Measurements from ENCODE around the gene NEK2.
"Not testable (repeated sequence)": the region's sequence is repeated elsewhere in the genome, so short reads cannot be mapped to it uniquely, and the experiment has no call there.

Gene NEK2

DNA sequence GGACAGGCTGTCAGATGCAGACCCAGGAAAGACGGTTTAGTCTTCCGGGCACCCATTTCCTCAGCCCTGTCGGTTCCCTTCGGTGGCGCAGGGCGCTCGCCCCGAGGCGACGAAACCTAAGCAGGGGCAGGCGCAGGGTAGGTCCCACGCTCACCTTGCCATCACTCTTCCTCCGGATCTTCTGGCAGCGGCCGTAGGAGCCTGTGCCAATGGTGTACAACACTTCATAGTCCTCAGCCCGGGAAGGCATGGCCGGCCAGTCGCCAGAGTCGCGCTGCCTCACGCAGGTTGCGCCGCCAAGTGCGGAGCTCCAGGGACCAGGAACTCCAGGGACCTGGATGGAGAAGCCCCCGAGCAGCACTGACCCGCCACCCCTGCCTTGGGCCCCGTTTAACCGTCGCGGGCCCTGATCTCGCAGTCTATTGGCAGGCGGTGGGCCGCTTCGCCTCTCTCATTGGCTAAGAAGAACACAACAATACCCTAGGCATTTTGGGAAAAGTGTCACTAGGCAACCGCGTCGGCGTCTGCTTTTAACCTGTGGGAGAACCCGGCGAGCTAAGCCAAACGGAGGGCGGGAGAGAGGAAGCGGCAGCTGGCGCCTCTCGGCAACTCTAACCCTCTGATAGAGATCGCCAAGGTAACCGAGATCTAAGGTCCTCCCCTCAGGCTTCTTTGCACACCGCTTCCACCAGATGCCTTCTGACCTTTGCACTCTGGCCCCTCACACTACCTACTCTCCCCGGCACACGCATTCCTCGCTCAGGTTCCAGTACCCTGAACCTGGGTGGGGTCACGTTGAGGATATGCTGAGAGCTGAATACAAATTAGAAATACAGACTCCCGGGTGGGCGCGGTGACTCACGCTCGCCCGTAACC, at the start of gene NEK2:
Gene NEK2 (minus strand): TSS at position 392 of the 876 bp plus-strand sequence. CDS start 142 bp downstream, at position 250.
- DNase-seq: peak; percentile 98 to 99

DNA sequence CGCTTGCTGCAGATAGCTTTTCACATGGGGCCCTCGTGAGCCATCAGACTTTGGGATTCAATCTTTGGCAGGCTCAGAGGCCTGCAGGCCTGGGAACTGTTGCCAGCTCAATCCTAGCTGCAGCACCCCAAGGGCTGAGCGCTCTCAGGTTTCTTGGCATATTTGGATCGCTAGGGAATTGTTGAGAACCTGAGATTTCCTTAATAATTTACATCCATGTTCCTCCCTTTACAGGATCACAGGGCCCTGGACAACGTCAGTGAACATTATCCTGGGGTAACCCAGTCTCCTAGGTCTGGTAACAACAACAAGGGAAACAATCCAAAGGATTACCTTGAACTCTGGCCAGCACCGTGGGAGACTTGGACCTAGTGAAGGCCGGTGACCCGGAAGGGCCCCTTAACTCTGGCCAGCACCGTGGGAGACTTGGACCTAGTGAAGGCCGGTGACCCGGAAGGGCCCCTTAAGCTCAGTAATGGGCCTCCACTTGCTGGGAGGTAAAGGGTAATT, 49.3 kb upstream of the NEK2 start:
- no peak for DNase-seq

DNA sequence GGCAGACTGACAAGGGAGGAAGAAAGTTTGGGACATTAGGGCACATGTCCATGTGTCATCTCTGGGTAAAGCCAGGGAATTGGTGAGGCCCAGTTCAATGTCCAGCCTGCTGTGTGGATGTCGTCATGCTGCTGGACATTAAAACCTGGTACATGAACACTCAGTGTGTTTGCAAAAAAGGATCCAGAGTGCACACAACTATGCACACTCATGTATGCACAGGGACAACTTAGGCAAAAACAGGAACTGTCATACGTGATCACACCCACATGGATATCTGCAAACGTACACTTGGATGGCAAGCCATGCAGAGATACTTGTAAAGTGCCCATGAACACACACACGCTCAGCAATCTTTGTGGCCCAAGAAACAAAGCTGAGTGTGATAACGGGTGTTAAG, 47.9 kb upstream of the NEK2 start:
- DNase-seq: no peak

DNA sequence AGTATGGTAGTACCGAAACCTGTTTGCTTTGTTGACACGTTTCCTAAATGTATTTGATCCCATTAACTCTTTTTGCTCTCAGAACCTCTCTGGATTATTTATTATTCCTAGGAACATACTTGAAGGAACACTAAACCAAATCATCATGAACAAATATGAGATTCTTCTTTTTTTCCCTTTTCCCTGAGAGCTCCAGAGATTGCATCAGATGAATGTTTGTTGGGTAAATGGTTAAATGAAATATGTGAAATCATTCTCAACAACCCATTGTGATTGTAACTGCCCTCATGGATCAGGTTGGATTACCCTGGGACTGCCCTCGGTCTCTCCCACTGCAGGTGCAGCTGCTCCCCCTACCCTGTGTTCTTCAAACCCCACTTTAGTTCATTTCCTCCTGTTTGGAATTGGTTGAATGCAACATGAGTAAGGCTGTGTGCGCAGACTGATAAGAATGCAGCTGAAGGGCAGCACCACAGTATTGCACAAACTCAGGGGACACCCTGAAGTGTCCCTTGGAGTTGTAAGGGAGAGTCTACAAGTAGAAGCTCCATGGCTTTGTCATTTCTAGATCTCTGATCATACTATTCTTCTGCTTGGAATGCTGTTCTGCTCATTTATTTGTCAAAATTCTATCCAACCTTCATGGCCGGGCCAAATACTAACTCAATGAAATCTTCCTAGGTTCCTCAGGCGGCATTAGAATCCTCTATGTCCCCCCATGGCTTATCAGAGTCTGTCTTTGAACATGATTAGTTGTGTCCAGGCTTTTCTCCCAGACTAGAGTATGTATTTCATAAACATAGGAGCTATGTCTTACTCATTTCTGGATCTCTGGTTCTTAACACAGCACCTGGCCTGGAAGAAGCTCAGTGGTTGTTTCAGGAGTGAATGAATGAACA, 47.1 kb upstream of the NEK2 start:
- no peak for DNase-seq

DNA sequence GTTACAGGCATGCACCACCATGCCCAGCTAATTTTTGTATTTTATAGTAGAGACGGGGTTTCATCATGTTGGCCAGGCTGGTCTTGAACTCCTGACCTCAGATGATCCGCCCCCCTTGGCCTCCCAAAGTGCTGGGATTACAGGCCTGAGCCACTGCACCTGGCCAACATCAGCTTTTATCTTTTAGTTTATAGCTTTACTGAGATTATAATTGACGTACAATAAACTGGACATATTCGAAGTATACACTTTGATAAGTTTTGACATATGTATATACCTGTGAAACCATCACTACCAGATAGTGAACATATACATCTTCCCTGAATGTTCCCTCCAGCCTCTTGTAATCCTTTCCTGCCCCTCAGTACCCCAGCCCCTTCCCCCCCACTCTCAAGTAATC, 41.1 kb upstream of the NEK2 start:
- not testable (repeated sequence) for DNase-seq

DNA sequence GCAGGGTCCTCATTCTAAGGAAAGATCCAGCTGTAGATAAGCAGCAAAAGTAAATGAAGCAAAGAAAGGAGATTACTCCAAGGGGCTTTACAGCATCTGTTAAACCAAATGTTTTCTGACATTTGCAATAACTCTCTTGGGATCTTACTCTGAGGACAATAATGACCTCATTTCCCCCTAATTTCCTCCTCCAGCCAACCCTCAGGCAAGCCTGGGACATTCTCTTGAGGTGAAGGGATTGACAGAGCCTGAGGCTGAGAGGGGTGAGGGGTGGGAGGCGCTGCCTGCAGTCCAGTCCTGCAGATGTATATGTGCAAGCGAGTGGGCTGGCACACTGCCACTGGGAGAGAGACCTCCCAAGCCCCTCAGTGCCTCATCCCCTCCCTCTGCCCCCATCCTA, 40.5 kb upstream of the NEK2 start:
- no peak for DNase-seq

DNA sequence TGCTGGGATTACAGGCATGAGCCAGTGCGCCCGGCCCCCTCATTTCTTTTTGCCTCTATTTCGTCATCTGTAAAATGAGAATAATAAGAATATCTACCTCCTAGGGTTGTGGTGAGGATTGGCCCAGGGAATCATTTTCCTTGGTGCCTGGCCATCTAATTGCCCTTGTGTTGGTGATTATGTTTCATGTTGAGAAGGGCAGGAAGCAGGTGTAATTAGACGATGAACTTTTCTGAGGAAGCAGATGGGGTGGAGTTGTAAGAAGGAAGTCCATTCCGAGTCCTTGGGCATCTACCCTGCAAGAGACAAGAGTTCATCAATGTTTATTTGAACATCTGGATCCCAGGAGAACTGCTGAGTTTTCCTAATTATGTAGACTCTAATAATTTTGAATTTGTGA, 38.7 kb upstream of the NEK2 start:
- DNase-seq: no peak

DNA sequence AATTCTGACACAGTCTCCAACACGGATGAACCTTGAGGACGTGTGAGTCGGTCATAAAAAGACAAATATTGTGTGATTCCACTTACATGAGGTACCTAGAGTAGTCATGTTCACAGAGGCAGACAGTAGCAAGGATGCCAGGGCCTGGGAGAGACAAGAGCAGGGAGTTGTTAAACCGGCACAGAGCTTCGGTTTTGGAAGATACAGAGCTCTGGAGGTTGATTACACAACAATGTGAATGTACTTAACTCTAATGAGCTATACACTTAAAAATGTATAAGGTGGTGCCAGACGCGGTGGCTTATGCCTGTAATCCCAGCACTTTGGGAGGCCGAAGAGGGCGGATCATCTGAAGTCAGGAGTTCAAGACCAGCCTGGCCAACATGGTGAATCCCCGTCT, 37.8 kb upstream of the NEK2 start:
- no peak for DNase-seq

DNA sequence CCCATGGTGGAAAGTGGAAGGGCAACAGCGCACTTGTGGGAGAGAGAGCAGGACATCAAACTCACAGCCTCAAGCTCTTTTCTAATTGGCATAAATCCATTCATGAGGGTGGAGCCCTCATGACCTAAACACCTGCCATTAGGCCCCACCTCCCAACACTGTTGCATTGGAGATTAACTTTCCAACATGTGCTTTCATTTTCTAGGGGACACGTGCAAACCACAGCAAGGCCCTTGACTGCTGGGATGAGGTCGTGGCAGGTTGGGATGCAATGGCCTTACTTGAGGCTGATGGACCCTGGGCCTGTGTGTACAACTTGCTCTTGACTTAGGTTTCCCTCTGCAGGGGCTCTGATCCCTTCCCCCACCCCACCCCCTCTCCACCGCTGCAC, 35.9 kb upstream of the NEK2 start:
- no peak for DNase-seq

DNA sequence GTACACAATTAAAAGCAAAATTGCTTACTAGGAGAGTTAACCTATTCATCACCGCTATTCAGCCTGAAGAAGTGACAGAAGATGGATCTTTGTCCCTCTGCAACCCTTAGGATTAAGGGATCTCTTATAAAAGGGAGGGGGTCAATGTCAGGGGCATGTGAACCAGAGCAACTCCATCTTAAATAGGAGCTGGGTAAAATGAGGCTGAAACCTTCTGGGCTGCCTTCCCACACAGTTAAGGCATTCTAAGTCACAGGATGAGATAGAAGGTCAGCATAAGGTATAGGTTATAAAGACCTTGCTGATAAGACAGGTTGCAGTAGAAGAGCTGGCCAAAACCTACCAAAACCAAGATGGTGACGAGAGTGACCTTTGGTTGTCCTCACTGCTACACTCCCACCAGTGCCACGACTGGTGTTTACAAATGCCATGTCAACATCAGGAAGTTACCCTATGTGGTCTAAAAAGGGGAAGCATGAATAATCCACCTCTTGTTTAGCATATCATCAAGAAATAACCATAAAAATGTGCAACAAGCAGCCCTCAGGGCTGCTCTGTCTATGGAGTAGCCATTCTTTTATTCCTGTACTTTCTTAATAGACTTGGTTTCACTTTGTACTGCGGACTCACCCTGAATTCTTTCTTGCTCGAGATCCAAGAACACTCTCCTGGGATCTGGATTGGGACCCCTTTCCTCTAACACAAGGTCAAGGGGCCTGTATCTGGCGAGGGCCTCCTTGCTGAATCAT, 35.3 kb upstream of the NEK2 start:
- no peak for DNase-seq

DNA sequence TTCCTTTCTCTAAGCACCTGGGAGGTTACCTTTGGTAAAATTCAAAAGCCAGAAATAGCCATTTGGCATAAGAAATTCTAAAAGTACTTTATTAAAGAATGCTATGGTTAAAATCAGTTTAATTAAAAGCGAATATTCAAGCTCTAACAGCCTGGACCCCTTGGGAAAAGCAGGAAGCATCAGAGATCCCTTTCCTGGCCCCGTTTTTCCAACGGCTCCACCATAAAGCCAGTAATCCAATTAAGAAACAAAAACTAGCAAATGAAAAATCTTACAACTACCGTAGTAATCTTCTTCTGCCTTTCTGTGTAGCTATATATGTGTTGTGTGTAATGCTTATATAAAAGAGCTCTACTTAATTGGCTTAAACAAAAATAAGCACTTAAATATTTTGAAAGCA, 33.5 kb upstream of the NEK2 start:
- no peak for DNase-seq

DNA sequence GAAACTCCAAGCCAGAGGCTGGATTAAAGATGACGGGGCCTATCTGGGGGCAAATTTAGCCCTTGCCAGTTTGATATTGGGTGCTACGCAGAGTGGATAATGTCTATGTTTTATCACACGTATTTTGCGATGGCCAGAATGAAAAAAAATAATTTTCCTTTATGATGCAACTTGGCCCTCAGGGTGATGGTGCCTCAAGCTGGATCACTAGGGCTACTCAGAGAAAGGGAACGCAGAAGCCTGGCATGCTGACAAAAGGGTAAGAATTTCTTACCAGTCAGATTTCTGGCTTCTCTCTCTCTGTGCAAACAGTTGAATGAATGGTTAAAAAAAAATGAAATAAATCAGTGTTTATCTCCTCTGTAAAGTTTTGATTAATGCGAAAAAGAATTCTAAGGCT, 32.6 kb upstream of the NEK2 start:
- DNase-seq: no peak

DNA sequence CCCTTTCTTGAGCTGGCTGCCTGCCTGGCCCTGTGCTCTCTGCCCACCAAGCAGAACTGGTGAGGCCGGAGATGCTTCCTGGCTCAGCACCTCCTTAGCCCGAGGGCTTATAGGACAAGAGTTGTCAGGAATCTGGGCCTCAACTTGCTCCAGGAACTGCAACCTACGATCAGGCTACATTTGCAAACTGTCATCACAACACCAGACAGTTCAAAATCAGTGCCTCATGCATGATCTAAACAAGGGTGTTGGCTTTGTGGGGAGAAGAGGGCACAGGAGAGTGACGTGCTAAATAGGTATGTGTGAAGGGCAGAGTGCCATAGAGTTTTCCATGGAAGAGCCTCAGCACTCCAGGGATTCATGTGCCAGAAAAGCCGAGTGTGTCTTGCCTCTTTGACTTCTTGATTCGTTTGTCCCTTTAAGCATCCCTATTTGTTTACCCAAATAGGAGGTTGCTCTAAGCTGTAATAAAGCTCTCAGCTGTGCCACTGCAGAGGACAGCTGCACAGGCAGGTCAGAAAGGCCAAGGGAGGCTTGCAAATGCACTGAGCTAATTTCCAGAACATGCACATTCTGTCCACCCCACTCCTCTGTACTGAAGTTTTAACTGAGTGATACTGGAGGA, 30.2 kb upstream of the NEK2 start:
- no peak for DNase-seq

DNA sequence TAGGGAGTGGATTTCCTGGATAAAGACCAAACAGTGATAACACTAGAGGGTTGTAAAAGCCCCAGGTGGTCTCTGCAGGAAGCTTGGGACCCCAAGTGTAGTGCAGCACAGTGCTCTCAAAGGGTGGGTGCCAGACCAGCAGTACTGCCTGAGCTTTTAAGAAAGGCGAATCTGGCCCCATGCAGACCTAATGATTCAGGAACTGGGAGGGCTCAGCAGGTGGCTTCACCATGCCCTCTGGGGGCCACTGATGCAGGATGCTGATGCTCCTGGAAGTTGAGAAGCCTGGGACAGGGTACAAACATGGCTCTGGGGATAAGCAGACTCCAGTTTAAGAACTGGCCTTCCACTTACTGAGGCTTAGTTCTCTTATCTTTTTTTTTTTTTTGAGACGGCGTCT, 29.1 kb upstream of the NEK2 start:
- no peak for DNase-seq

DNA sequence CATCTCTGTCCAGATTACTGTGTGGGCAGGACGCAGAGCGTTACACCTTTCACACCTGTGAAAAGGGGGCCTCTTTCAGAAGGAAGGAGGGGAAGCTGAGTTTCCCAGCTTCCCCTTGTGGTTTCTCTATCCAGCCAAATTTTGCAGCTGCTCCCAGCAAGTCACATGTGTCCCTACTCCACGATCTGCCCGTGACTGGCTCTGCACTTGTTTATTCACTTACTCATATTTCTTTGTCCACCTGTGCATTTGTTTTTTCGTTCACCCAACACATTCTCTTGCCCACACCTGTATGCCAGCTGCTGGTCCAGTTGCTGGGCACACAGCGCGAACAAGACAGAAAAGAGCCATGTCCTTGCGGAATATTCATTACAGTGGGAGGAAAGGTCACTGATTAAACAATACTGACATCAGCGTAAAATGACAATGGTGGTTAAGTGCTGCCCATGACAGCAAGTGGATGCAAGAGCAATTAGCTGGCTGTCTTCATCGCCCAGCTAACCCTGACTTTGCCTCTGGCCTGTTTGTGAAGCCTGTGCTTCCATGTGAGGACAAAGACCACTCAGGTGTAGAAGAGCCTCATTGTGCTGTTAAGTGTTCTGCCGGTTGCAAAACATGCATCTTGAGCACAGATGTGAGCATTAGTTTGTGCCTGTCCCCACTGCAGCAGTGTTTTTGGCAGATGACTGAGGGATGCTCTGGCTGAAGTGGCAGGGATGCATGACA, 28.6 kb upstream of the NEK2 start:
- peak; percentile 64 to 87 for DNase-seq

DNA sequence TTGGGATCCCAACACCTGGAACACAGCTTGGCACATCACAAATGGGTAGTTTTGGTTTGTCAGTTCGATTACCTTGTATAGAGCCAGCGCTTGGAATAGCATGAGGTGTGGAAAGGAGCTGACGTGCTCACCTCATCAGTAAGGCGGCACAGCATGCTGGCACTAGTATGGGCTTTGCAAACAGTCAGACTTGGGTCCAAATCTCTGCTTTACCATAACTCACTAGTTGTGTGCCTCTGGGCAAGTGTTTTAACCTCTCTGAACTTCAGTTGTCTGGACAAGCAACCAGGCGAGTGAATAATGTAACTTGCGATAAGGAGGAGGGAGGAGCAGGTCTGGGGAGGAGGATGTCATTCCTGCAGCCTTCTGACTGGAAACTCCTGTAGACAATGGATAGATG, 26.3 kb upstream of the NEK2 start:
- DNase-seq: no peak

DNA sequence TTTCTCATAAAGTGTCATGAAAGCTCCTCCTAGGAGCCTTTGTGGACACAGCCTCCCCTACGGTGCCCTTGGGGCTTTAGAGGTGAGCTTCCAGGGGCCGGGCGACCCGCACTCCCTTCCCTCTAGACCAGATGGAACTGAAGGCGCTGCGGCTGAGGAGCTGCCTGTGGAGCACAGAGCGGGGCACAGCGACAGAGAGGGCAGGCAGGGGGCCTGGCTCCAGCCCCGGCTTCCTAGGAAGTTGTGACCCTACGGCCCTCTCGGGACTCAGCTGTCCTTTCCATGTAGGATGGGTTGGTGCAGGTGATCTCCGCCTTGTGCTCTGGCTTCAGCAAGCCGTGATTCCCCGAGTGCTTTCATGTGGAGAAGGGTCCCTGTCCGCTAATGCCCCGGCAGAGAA, 23.6 kb upstream of the NEK2 start:
- DNase-seq: no peak

DNA sequence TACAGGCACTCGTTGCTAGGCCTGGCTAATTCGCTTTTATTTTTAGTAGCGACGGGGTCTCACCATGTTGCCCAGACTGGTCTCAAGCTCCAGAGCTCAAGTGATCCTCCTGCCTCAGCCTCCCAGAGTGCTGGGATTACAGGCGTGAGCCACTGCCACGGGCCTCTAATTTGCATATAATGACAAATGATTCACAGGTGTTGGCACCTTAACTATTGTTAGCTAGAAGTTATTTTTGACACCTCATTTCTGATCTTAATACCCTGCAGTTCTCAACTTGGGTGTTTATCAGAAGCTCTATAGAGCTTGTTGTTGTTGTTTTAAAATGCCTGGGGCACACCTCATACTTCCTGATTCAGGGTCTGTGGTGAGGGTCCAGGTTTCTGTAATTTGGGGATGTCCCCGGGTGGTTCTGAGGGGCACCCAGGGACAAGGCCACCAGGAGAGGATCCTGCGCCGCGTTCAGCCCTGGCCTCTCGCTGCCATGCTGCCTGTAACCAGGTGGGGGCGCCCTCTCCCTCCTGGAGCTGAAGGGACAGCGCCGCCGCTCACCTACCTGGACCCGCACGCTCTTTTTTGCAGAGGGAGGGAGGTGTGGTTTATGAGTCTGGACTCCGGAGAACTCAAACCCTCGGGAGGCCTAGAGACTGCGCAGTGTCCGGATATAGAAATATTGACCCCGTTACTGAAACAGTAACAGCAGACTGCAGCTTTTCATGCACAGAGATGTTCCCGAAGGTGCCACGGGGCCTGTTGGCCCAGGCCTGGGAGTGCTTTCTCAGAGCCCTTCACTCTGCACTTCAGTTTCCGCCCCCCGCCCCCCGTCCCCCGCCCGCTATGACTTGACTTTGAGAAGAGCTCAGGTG, 23.0 kb upstream of the NEK2 start:
- peak; percentile 79 to 86 for DNase-seq

DNA sequence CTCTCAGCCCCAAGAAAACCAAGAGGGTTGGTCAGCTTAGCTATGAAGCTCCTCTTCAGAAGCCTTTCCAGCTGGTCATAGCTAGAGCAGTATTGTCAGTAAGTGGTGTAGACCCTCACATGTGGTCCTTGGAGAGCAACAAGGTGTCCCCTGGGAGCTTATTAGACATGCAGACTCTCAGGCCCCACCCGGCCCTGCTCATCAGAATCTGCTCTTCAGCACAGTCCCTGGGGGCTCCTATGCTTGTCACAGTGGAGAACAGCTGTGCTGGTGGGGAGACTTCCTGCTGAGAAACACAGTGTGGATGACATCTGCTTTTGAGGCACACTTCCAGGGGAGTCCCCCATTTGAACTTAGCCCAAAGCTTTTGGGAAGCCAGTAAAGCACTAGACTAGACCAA, 21.9 kb upstream of the NEK2 start:
- no peak for DNase-seq

DNA sequence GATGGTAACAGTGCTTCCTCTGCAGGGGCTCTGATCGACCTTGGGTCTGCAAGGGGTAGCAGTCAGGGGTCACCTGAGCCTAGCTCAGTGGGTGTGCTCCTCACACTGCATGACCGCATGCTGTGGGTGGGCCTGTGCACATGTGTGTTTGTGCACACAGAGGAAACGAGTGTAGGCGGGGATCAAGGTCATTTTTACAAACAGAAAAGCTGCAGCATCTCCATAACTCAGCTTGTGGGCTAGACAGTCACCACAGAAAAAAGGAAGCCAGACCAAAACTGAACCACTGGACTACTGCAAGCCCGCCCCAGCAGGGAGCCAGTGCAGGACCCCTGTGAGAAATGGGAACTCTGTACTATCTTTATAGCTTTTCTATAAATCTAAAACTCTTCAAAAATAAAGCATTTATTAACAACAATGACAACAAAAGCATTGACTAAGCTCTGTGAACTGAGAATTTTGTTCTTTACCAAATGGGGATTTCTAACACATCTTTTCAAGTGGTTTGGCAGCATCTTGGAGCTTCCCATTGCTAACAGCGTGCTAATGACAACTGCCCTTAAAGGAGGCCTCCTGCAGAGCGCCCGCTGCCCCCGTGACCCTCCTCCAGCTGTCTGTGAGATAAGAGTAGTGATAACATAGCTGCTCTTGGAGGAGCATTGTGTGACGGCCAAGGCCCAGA, 19.9 kb upstream of the NEK2 start:
- no peak for DNase-seq
